Embryonic facial prominence (tissue), 1 donor: ENCODE measurements around the gene ZNF263.
"Not testable (repeated sequence)": the region's sequence is repeated elsewhere in the genome, so short reads cannot be mapped to it uniquely, and the experiment has no call there.

Source experiments
- DNase-seq: peaks from one replicate; pipeline ENCODE4 v3.0.0-alpha.2; 2016; ENCODE audit errors: extremely low spot score

The ZNF263 gene

GRCh38 chr16:3268294-3268693 is 15.0 kb upstream of the ZNF263 start:
- no peak for DNase-seq

DNA sequence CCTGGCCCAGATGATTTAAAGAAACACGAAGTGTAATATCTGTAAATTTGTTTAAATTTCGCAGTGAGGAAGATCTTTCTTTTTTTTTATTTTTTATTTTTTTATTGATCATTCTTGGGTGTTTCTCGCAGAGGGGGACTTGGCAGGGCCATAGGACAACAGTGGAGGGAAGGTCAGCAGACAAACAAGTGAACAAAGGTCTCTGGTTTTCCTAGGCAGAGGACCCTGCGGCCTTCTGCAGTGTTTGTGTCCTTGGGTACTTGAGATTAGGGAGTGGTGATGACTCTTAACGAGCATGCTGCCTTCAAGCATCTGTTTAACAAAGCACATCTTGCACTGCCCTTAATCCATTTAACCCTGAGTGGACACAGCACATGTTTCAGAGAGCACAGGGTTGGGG is 12.6 kb upstream of the ZNF263 start:
- DNase-seq = not testable (repeated sequence)

DNA sequence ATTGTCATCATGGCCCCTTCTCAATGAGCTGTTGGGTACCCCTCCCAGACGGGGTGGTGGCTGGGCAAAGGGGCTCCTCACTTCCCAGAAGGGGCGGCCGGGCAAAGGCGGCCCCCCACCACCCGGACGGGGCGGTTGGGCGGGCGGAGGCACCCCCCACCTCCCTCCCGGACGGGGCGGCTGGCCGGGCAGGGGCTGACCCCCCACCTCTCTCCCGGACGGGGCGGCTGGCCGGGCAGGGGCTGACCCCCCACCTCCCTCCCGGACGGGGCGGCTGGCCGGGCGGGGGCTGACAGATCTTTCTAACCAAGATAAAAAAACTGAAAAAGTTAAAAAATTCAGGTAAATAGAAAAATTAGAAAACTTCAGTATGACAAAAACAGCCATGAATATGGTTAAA is 12.0 kb upstream of the ZNF263 start:
- not testable (repeated sequence) for DNase-seq

DNA sequence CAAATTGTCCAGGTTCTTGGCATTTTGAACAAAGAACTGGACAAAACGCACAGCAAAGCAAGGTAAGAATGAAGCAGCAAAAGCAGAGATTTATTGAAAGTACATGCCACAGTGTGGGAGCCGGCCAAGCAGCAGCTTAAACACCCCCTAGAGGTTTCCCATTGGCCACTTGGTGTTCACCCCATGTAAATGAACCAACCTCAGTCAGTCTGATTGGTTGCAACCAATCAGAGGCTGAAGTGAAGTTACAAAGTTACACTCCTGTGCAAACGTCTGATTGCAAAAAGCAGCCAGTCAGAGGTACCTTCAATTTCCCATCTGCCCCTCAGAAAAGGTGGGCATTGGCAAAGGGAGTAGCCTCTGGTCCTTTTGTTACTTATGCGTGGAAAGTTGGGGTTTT is 8.8 kb upstream of the ZNF263 start:
- DNase-seq = no peak

- DNase-seq = no peak
These were observed 8.3 kb upstream of the ZNF263 start for GRCh38 chr16:3274947-3275346.

DNA sequence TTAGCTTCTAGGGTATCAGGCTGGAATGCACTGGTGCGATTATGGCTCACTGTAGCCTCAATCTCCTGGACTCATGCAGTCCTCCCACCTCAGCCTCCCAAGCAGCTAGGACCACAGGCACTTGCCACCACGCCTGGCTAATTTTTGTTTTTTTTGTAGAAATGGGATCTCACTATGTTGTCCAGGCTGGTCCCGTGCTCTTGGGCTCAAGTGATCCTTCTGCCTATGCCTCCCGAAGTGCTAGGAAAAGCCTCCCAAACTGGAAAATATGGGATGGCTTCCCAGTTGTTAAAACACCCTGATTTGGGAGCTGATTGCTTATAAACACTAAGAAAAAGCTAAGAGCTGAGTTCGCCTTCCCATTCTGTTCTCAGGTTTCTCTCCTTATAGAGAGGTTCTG is 6.6 kb upstream of the ZNF263 start:
- DNase-seq = no peak

GRCh38 chr16:3281222-3281820 is 2.0 kb upstream of the ZNF263 start:
- no peak for DNase-seq

GRCh38 chr16:3282103-3282729 is 1.1 kb upstream of the ZNF263 start:
- no peak for DNase-seq

GRCh38 chr16:3283543-3284447 is 504 bp downstream of the ZNF263 start:
- no peak for DNase-seq

DNA sequence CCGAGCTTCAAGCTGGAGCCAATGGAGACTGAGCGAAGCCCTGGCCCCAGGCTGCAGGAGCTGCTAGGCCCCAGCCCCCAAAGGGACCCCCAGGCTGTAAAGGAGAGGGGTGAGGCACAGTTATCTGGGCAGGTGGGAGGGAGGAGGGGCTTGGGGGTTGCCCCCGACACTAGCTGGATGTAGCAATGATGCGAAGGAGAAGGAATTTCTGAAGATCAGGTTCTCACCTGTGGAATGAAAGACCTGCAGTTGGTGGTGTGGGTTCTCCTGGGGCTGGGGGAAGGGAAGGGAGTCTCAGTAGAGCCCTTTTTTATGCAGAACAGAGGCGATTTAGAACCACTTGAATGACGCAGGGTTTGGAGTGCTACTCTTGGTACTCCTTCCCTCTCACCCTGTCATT is 1.8 kb downstream of the ZNF263 start:
- DNase-seq = no peak

GRCh38 chr16:3289998-3290673 is 6.8 kb downstream of the ZNF263 start:
- no peak for DNase-seq

GRCh38 chr16:3292604-3293003 is 9.3 kb downstream of the ZNF263 start:
- DNase-seq = no peak

- no peak for DNase-seq
These were observed 11.9 kb downstream of the ZNF263 start for GRCh38 chr16:3295209-3295608.

GRCh38 chr16:3295783-3296182 is 12.5 kb downstream of the ZNF263 start:
- DNase-seq = no peak

DNA sequence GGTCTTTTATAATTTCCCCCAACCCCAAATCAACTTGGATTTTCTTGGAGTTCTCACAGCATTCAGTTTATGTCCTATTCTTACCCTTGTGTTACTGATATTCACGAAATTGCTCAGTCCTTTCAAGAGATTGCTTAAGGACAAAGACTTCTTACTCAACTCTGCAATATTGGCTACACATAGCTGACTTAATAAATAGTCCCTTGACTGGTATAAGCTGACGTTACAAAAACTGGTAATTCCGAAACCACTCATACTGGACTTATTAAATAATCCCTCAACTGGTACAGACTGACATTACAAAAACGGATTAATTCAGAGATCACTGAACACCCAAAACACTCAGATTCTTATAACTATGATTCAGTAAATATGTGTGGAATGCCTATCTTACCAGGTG is 21.1 kb downstream of the ZNF263 start:
- DNase-seq = no peak

DNA sequence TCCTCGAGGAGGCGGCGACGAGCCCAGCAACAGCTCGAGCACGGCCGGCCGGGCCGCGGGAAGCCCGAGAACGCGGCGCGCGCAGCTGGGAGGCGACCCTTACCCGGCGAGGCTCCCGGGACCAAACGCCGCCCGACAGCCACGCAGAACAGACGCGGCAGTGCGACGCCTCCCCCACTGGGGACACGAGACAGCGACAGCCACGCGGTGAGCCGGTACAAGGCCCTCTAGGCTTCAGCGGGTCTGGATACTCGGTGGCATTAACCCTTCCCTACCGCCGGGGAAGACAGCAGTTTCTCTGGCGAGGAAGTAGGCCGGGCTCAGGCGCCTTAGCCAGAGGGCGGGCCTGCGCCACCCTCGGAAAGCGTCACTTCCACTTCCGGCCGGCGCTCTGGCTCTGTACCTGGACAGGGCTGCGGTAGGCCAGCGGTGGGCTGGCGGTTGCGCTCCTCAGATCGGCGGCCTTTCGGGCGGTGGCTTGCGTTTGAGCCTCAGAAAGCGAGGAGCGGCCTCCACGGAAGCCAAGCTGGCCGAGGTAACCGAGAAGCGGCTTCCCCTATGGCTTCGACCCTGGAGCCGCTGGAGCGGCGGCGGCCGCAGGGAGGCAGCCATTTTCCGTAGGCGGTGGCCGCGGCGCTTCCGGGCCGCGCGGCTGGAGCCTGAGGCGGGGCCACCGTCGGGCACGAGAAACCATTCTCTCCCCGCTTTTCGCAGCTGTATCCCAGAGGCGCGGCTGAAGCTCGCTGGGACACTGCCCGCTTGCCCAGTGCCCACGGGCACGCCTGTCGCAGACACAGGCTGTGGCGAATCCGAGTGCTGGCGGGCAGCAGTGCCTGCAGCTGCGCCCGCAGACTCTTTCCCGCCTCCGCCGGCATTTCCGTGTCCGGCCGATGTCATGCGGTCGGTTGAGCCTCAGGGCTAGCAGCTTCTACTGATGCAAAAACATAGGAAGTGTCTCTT is 22.1 kb downstream of the ZNF263 start, which contains the start of the genes TIGD7 and ZNF75A:
Gene TIGD7 (minus strand): TSS at position 322 of the 960 bp plus-strand sequence. CDS start 4,816 bp downstream, outside the sequence.
Gene ZNF75A (plus strand): TSS at position 389 of the 960 bp plus-strand sequence. CDS start 2,932 bp downstream, outside the sequence.
- peak; percentile 90 for DNase-seq

GRCh38 chr16:3306078-3306477 is 22.8 kb downstream of the ZNF263 start:
- no peak for DNase-seq

GRCh38 chr16:3311496-3311895 is 28.2 kb downstream of the ZNF263 start:
- DNase-seq = no peak

GRCh38 chr16:3317315-3317999 is 34.2 kb downstream of the ZNF263 start:
- DNase-seq = no peak

DNA sequence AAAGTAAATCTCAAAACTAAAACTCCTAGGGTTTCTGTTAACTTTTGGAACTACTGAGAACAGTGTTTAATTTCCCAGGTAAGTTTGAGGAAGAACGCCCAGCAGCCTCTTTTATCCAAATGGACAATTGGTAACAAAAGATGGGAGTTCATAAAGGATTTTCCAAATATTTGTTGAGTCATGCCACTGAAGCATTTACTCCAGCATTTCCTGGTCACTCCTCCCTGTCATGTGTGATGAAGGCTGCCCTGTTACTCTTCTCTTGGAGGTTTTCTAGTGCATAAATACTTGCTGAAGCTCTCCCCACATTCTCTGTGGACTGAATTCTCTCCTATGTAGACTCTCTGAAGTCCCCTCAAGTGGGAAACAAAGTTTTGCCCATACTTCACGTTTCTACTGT is 38.5 kb downstream of the ZNF263 start:
- no peak for DNase-seq
